Stimulated activated CD8-positive, alpha-beta memory T cell treated with anti-CD3 and anti-CD28 coated beads, Interleukin-15, amount 100 ng/mL, for 1 hour (primary cell): ENCODE measurements around the gene SOCS2.
"Not testable (repeated sequence)": the region's sequence is repeated elsewhere in the genome, so short reads cannot be mapped to it uniquely, and the experiment has no call there.

ENCODE experiments used
- DNase-seq: peaks from one replicate; pipeline ENCODE4 v3.0.0-alpha.2; 2020; ENCODE audit warnings: low read depth

The SOCS2 gene

DNA sequence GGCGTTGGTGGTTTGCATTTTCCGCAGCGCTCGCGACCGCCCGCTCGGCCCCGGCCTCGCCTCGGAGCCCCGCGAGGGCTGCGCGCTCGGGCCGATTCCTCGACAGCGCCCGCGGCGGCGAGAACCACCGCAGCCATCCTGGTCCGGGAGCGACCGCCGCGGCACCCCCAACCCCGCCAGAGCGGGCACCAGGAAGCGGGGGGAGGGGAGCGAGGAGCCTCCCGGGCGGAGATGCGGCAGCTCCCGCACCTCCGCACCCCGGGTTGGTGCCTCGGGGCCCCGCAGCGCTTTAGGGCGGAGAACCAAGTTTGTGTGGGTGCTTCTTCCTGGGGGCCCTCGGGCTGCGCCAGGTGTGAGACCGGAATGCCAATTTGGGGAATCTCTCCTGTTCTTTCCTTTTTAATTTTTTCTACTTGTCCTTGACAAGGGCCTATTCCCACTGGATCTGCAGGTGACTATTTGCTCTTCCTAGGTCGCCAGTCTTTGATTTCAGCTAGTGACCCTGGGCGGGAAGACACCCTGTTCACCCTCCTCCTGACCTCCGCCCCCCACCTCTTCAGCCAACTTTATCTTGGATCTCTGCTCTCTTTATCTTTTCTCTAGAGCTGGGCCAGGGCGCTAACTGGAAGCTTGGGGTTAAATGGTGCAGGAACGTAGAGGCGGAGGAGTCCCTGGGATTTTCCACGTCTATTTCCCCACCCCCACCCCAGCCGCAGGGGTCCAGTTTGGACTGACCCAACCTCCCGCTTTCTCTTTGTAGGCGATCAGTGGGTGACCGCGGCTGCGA, at the start of gene SOCS2:
Gene SOCS2, plus strand, starts transcription at position 751 of the 787 bp plus-strand sequence. CDS start 223 bp downstream, outside the sequence.
- DNase-seq, result no peak

GRCh38 chr12:93524386-93525133, 47.9 kb upstream of the SOCS2 start:
- DNase-seq, result no peak

DNA sequence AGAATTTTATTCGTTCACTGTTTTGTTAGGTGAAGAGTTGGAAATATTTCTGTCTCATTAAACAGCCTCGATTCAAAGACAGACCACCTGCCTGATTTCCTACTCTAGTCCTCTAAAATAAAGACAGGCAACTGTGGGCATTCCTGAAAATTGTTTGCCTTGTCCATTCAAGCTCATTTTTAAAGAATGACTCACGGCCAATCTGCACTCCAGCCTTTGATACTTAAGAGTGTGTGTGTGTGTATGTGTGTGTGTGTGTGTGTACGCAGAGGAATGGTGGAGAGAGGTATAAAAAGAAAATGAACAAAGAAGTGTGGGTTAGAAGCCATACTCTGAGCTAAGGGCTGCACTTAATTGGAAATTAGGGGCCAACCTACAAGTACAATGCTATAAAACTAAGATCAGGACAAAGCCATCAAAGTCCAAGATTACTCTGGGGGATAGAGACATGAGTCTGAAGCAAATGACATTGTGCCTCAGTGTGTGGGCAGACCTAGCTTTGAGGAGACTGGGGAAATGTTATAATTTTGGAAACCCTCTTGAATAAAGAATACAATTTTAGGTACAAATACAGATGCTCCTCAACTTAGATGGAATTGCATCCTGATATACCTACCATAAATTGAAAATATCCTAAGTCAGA, 45.6 kb upstream of the SOCS2 start:
- no peak for DNase-seq

DNA sequence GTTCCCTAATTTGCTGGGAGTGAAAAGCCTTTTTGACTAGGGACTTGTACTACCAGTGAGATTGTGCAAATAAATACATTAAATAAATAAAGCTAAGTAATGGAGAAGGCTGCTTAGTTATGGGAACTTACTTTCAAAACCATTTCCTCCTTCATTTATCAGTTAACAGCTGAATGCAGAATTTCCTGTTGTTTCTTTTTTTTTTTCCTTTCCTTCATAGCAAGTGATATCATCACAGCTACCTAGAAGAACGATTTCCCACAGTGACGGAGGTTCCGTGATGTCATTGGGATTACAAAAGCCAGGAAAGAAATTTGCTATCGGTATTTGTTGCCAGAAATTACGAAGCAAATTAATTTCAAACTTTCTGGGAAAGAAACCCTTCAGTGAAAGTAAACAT, 42.1 kb upstream of the SOCS2 start:
- no peak for DNase-seq

DNA sequence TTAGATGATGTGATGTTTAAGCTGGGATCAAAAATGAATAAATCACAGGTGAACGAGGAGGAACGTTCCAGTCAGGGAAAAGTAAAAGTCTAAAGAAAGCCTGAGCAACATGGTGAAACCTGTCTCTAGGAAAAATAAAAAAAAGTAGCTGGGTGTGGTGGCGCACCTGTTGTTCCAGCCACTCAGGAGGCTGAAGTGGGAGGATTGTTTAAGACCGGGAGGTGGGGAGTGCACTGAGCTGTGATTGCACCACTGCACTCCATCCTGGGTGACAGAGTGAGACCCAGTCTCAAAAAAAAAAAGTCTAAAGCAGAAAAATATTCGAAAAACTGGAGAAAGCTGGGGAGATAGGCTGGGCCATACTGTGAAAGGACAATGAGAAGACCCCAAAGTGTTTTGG, 39.2 kb upstream of the SOCS2 start:
- DNase-seq, result no peak

DNA sequence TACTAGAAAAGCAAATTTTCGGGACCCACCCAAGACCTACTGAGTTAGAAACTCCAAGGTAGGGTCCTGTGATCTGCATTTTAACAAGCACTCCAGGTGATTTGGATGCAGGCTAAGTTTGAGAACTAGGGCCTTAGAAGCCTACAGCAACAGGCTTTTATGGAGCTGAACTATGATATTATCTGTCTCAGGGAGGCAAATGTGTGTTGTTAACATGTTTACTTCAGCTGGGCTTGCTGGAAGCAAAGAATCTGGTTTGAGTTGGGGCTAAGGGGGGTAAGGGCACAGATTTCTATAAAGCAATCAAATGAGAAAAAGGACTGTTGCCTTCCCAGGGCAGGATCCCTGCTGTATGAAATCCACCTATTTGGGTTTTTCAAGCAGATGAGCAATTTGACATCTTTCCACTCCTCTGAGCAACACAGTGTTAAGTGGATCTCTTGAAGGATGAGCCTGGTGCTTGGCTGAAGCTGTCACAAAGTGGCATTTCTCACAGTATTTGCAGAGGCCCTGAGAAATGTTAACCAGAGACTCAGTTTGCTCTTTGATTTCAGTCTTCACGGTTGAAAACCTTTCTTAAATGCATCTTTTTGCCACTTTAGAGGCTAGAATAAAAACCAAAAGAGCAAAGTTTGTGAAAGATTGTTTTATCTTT, 36.2 kb upstream of the SOCS2 start:
- no peak for DNase-seq

DNA sequence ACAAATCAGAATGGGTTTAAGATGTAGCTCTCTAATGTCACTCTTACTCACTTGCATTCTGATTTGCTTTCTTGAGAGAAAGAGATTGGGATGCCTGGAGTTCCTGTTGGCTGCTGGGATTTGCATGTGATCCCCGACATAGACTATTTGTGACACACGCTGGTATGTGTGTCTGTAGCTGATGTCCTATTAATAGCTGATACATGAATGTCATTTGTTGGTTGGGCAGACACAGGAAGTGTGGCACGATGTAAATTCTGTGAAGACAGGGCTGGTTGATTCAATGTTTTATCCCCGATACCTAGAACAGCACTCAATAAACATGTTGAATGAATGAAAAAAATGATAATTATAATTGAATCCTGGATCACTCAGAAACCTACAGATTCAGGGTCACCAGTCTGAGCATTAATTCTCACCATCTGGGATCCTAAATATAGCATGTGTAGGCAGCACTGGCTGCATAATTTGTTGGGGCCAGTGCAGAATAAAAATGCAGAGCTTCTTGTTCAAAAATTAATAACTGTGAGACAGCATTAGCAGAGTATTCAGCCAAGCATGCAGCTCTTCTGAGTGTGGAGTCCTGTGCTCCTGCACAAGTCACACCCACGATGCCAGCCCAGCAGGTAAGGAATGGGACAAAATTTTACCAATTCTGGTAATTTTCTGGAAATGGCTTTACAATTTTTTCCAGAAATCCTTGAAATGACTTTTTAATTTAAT, 35.5 kb upstream of the SOCS2 start:
- no peak for DNase-seq

DNA sequence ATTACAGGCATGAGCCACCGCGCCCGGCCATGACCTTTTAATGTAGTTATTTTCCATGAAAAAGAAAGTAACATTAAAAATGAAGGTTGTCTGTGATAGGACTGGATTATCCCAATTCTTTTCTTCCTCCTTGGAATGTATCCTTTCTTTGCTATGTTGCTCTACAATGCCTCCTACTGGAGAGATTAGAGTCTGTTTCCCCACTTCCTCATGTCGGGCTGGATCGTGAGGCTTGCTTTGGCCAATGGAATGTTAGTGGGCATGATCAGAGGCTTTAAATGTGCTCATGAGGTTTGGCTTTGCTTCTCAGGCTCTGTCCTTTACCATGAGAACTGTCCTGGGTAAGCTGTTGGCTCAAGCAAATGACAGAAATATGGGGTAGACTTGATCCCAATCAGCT, 34.7 kb upstream of the SOCS2 start:
- no peak for DNase-seq

DNA sequence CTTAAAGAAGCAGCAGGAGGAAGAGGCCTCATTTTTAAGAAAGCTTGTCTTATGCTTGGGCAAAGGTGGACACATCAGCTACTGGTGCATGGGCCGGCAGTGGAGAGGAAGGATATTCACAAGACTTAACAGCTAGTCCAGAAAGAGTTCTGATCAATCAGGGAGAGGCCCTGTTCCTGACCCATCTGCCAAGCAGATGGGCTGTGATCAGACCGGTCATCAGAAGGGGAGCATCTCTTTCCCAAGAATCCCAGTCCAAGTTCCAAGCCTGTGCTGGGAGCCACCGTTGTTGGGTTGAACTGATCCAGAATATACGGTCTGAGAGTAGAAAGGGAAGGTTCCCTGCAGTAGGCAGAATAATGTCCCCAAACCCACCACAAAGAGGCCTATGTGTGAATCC, 32.7 kb upstream of the SOCS2 start:
- no peak for DNase-seq

- no peak for DNase-seq
Measured at GRCh38 chr12:93540466-93540865, 32.0 kb upstream of the SOCS2 start.

GRCh38 chr12:93541578-93542225, 30.8 kb upstream of the SOCS2 start:
- no peak for DNase-seq

GRCh38 chr12:93547778-93548177, 24.7 kb upstream of the SOCS2 start:
- no peak for DNase-seq

- DNase-seq, result no peak
Measured at GRCh38 chr12:93549174-93549573, 23.3 kb upstream of the SOCS2 start.

DNA sequence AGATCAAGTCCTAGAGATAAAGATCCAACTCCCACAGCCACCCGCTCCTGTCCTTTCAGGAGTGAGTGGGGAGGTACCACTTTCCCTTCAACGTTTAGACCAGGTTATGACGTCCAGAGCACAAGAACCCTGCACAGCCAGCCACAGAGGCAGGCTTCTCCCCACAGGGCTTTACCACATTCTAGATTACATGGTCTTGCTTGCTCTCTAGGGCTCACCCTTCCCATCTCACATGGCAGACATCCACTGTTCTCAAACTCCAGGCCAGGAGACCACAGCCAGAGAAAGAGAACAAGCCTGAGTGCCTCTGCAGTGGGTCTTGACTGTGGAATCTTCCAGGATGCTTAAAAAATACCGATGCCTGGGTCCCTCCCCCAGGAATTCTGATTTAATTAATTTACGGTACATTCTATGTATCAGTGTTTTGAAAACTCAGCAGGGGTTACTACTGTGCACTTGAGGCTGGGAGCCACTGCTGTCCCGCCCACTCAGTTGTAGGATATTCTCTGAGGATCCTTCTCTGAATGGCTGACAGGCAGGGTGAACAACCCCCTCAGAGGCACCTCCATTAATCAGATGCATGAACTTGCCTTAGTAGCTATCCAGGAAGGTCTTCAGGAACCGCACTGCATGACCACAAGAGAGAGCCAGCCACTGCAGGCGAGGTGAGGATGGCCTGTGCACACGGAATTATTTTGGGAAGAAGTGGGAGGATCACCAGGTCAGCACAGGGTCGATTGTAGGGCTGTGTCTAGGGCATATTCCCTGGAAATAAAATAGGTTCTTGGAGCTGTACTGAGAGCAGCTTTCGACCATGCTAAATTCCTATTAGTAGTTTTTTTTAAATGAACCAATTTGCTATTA, 21.5 kb upstream of the SOCS2 start:
- DNase-seq, result no peak

DNA sequence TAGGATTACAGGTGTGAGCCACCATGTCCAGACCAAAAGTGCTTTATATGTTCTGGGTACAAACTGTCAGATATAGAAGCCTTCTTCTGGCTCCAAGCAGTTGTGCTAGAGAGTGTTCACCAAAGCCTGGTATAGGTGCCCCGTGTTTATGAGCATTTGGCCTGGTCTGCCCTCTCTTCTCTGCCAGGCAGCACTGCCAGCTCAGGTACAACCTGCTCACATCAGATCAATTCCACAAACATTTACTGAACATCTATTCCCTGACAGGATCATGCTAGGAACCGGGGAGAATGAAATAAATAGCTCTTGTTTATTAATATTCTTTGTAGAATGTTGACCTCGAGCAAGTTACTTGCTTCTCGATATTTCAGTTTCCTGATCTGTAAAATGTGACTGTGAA, 20.0 kb upstream of the SOCS2 start:
- no peak for DNase-seq

GRCh38 chr12:93557879-93558278, 14.6 kb upstream of the SOCS2 start:
- not testable (repeated sequence) for DNase-seq

DNA sequence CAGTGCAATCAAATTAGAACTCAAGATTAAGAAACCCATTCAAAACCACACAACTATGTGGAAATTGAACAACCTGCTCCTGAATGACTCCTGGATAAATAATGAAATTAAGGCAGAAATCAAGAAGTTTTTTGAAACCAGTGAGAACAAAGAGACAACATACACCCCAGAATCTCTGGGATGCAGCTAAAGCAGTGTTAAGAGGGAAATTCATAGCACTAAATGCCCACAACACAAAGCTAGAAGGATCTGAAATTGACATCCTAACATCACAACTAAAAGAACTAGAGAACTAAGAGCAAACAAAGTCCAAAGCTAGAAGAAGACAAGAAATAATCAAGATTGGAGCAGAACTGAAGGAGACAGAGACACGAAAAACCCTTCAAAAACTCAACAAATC, 13.8 kb upstream of the SOCS2 start:
- DNase-seq, result not testable (repeated sequence)

DNA sequence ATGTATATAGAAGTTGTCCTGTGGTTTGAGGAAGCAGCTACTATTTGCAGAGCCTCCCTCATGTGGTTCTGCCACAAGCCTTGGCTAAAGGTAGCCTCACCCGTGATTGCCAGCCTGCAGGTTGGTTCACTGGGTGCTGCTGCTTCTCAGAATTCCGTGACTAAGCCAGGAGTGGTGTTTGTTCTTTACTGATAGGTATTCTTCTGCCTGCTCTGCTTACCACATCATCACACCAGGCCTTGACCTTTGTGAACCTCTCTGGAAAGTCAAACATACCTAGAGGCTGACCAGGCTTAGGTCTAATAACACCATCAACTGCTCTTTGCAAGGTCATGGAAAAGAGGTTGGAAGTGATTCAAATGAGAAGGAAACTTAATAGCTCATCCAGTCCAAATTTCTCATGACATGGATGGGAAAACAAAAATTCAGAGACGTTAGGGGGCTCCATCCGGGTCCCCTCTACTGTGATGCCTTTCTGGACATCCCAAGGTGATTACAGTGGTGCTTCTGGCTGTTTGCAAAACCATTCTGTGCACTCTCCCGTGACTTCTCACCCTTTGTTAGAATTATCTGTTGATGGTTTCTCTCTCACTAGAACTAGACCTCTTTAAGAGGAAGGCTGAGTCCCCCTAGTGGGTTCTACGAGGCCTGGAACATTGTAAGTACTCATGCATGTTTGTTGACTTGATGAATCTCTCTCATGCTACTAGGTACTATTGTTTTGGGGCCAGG, 8.5 kb upstream of the SOCS2 start:
- no peak for DNase-seq

- DNase-seq, result no peak
Measured at GRCh38 chr12:93565760-93566159, 6.7 kb upstream of the SOCS2 start.

- no peak for DNase-seq
Measured at GRCh38 chr12:93567174-93567573, 5.3 kb upstream of the SOCS2 start.
